Sigmoid colon (tissue), 4 donors: Measurements from ENCODE around the gene IRF2BP2.

Experiments used
- CTCF ChIP-seq, 4 experiments: fragments of 450-650 bp in 3 of 4; fragments of 200-600 bp in 1 of 4; IDR thresholded peaks; one replicate each; pipeline ENCODE4 v1.5.1; 2016 to 2019; ENCODE audit warnings: antibody characterized with exemption in 4 of 4, mild to moderate bottlenecking in 3 of 4, moderate library complexity in 2 of 4
- EP300 ChIP-seq, 4 donors: sonication (generic); formaldehyde crosslinking; IDR thresholded peaks; one replicate each; pipeline ENCODE4 v1.6.1; 2017; ENCODE audit warnings: antibody characterized with exemption in 4 of 4
- POLR2A ChIP-seq, 2 donors: fragments of 450-650 bp; IDR thresholded peaks; one replicate each; pipeline ENCODE4 v1.6.1; 2016; ENCODE audit warnings: antibody characterized with exemption in 2 of 2, mild to moderate bottlenecking in 2 of 2, moderate library complexity in 2 of 2

GRCh38 chr1:234604495-234605398, 5.2 kb downstream of the IRF2BP2 start:
- peak in 1 of 2 donors; percentile 12 for TF ChIP-seq POLR2A (IDR thresholded peaks at IDR 0.05)
- no peak for TF ChIP-seq EP300 (IDR thresholded peaks at IDR 0.05)
- no peak for TF ChIP-seq CTCF (IDR thresholded peaks at IDR 0.05)
